ENCODE measurements around the gene RPL36AL.
"Not testable (repeated sequence)": the region's sequence is repeated elsewhere in the genome, so short reads cannot be mapped to it uniquely, and the experiment has no call there.

The RPL36AL gene

GRCh38 chr14:49619273-49619672, 1.2 kb downstream of the RPL36AL start:
- not testable (repeated sequence) for DNase-seq (ENCODE audit: low read depth)

- no peak for DNase-seq (ENCODE audit: low read depth)
Observed at GRCh38 chr14:49617852-49618519, 2.4 kb downstream of the RPL36AL start.

GRCh38 chr14:49615776-49616175, 4.7 kb downstream of the RPL36AL start:
- no peak for DNase-seq (ENCODE audit: low read depth)

GRCh38 chr14:49614196-49614595, 6.2 kb downstream of the RPL36AL start:
- no peak for DNase-seq (ENCODE audit: low read depth)

- no peak for DNase-seq (ENCODE audit: low read depth)
Observed at GRCh38 chr14:49612671-49613070, 7.8 kb downstream of the RPL36AL start.

GRCh38 chr14:49612251-49612650, 8.2 kb downstream of the RPL36AL start:
- DNase-seq (ENCODE audit: low read depth): no peak

GRCh38 chr14:49607583-49607982, 12.8 kb downstream of the RPL36AL start:
- DNase-seq (ENCODE audit: low read depth): no peak

GRCh38 chr14:49598485-49599300, 21.7 kb downstream of the RPL36AL start, which contains the start of gene LRR1:
Gene LRR1 (plus strand): TSS chr14:49598940. CDS start chr14:49599021, 81 bp downstream.
- peak; percentile 74 for DNase-seq (ENCODE audit: low read depth)

GRCh38 chr14:49598189-49598484, 22.3 kb downstream of the RPL36AL start:
- no peak for DNase-seq (ENCODE audit: low read depth)

GRCh38 chr14:49594347-49595091, 25.9 kb downstream of the RPL36AL start:
- no peak for DNase-seq (ENCODE audit: low read depth)

- DNase-seq (ENCODE audit: low read depth): no peak
Observed at GRCh38 chr14:49593016-49593415, 27.4 kb downstream of the RPL36AL start.

- DNase-seq (ENCODE audit: low read depth): no peak
Observed at GRCh38 chr14:49589387-49589786, 31.0 kb downstream of the RPL36AL start.

GRCh38 chr14:49586673-49587460, 33.6 kb downstream of the RPL36AL start:
- no peak for DNase-seq (ENCODE audit: low read depth)

- peak; percentile 97 for DNase-seq (ENCODE audit: low read depth)
Observed at GRCh38 chr14:49585803-49586672, 34.4 kb downstream of the RPL36AL start, which contains the start of gene RPS29. Gene RPS29 (minus strand): TSS chr14:49586380. CDS start chr14:49586346, 34 bp downstream.

GRCh38 chr14:49584981-49585640, 35.3 kb downstream of the RPL36AL start:
- not testable (repeated sequence) for DNase-seq (ENCODE audit: low read depth)

- DNase-seq (ENCODE audit: low read depth): no peak
Observed at GRCh38 chr14:49584058-49584457, 36.4 kb downstream of the RPL36AL start.

GRCh38 chr14:49583629-49584028, 36.8 kb downstream of the RPL36AL start:
- no peak for DNase-seq (ENCODE audit: low read depth)

GRCh38 chr14:49582113-49582977, 38.1 kb downstream of the RPL36AL start:
- DNase-seq (ENCODE audit: low read depth): no peak
